SU-DHL-6 (cell line): ENCODE measurements around the gene PAQR4.

ENCODE experiments used
- H2AFZ ChIP-seq: fragments of 200-600 bp; sonication (generic); 2 replicates; pipeline ENCODE4 v1.6.1; 2014; ENCODE audit warnings: low read depth, mild to moderate bottlenecking, moderate library complexity, mixed read lengths, antibody characterized with exemption, low read length; ENCODE audit not compliant: severe bottlenecking
- H3F3A ChIP-seq: fragments of 200-600 bp; shearing (Covaris generic); 2 replicates; pipeline ENCODE4 v1.6.0; 2016; ENCODE audit warnings: antibody characterized with exemption, mild to moderate bottlenecking; ENCODE audit not compliant: insufficient read depth
- H3K27ac ChIP-seq: fragments of 200-600 bp; sonication (generic); 2 replicates; pipeline ENCODE4 v1.5.1; 2016; ENCODE audit warnings: low read depth, mild to moderate bottlenecking, low read length, moderate library complexity, mixed read lengths
- H3K27me3 ChIP-seq: fragments of 200-600 bp; sonication (generic), shearing (Covaris generic); 2 replicates; pipeline ENCODE4 v1.6.0; 2014; ENCODE audit warnings: mild to moderate bottlenecking, low read length
- H3K36me3 ChIP-seq: fragments of 200-600 bp; sonication (generic); 2 replicates; pipeline ENCODE4 v1.6.1; 2014; ENCODE audit warnings: mild to moderate bottlenecking, low read length, mixed read lengths
- H3K4me2 ChIP-seq: fragments of 300-600, 200-600 bp; shearing (Covaris generic), sonication (generic); 2 replicates; pipeline ENCODE4 v1.6.0; 2014; ENCODE audit warnings: low read length, low read depth, mild to moderate bottlenecking; ENCODE audit not compliant: poor library complexity, severe bottlenecking
- H3K4me3 ChIP-seq: fragments of 200-600 bp; sonication (generic); 2 replicates; pipeline ENCODE4 v1.5.1; 2014; ENCODE audit warnings: antibody characterized with exemption, low read length, mild to moderate bottlenecking, mixed read lengths; ENCODE audit not compliant: insufficient read depth, poor library complexity, severe bottlenecking
- H3K79me2 ChIP-seq: fragments of 200-600 bp; sonication (generic); 2 replicates; pipeline ENCODE4 v1.6.1; 2014; ENCODE audit warnings: mild to moderate bottlenecking, low read length, moderate library complexity; ENCODE audit not compliant: insufficient read depth
- H3K9ac ChIP-seq: fragments of 200-600 bp; sonication (generic); 2 replicates; pipeline ENCODE4 v1.7.0; 2014; ENCODE audit warnings: mild to moderate bottlenecking, low read length
- H3K9me2 ChIP-seq: fragments of 200-600 bp; sonication (generic); replicated peaks from 2 replicates; pipeline ENCODE4 v1.6.1; 2014; ENCODE audit warnings: low read length; ENCODE audit not compliant: insufficient read depth
- H3K9me3 ChIP-seq: fragments of 200-600 bp; sonication (generic); 2 replicates; pipeline ENCODE4 v1.6.1; 2014; ENCODE audit warnings: low read length, mixed read lengths; ENCODE audit not compliant: insufficient read depth
- H4K20me1 ChIP-seq: fragments of 200-600 bp; sonication (generic); 2 replicates; pipeline ENCODE4 v1.6.1; 2014; ENCODE audit warnings: low read depth, mild to moderate bottlenecking, antibody characterized with exemption, low read length, moderate library complexity, mixed read lengths
- EZH2phosphoT487 ChIP-seq: fragments of 200-600 bp; sonication (generic), shearing (Covaris generic); conservative IDR thresholded peaks from 2 replicates; pipeline ENCODE4 v1.6.1; 2018; ENCODE audit warnings: mild to moderate bottlenecking, antibody characterized with exemption, low read length, moderate library complexity, mixed read lengths
- TF ChIP-seq, protein P1 (sequence below): fragments of 200-600 bp; sonication (generic); IDR thresholded peaks from one replicate; pipeline ENCODE4 v1.5.1; 2017; ENCODE audit warnings: antibody characterized with exemption, mild to moderate bottlenecking, low read length, moderate library complexity; ENCODE audit not compliant: insufficient read depth, poor library complexity, severe bottlenecking

Gene PAQR4

DNA sequence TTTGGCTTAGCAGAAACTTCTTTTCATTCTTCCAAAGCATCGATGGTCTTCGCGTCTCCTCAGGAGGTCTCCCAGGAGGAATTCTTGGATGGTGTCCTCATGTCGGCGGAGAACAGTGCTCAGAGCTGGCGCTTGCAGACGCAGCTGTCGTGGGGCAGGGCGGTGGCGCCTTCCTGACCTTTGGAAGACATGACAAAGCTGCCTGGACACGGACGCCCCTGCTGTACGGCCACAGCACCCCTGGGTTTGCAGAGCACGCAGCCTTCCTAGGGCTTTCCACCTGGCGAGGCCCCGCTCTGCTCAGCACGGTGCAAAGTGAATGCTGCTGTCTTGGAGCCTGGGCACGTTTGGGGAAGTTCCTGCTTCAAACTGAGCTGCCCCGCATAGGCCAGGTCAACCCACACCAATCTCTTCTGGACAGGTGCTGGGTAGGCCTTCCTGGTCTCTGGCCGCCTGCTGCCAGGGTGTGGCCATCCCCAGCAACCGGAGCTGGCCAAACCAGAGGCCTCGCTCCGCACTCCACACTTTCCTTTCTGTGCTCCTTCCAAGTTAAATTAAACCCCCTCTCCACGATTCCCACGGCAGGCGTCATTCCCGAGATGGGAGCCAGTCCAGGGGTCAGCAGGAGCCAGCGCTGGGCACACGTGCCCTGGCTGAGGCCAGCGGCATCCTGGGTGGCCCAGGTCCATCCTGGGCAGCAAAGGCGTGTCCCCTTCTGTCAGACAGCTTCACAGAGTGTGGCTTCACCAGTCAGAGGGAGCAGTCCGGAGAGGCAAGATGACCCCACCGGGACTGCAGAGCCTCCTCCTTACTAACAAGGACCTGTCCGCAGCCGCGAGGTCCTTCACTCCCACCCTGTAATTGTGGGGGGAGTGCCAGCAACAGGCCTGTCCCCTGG lies 20.1 kb upstream of the PAQR4 start:
- Histone ChIP-seq H3K4me2 (no peak overlapping the region), H3K9ac (no peak overlapping the region)

DNA sequence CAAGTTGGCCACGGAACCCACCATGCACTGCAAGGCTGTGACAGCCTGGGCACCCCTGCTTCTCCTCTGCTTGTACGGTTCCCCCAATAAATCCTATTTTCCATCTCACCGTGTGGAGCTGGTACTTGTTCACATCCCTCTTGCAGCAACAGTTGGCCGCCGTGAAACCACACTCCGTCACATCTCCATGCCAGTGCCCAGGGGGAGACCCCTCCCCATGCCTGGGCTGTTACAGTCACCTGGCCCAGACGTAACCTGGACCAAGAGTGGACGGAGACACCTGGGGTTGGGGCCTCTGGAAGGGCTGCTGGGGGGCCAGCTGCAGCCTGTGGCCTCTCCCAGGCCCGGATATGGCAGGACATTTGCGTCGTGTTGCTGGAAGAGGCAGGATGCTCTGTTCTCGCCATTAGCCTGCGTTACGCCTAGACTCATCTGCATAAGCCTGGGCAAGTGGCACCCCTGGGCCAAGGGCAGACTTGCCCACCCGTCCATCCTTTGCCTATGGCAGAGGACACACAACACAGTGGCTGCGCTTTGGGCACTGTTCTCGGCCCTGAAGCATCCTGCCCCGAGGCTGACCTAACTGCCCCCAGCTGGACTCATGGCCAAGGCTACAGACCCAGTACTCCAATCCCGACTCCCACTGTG lies 19.3 kb upstream of the PAQR4 start:
- Histone ChIP-seq H3K79me2 (no peaks in the 10 kb centered on the region), H3K9me3 (no peaks in the 10 kb centered on the region), H2AFZ (no peak overlapping the region), H3K36me3 (no peaks in the 10 kb centered on the region), H4K20me1 (no peaks in the 10 kb centered on the region), H3K9me2 (no peaks in the 10 kb centered on the region), H3K4me2 (no peak overlapping the region), H3F3A (peaks cover 10% of the 10 kb centered on the region; the same call in 1 of the 2 replicates), H3K27me3 (no peaks in the 10 kb centered on the region), H3K27ac (no peak overlapping the region), H3K4me3 (no peak overlapping the region), H3K9ac (no peak overlapping the region)
- TF ChIP-seq, protein P1, sequence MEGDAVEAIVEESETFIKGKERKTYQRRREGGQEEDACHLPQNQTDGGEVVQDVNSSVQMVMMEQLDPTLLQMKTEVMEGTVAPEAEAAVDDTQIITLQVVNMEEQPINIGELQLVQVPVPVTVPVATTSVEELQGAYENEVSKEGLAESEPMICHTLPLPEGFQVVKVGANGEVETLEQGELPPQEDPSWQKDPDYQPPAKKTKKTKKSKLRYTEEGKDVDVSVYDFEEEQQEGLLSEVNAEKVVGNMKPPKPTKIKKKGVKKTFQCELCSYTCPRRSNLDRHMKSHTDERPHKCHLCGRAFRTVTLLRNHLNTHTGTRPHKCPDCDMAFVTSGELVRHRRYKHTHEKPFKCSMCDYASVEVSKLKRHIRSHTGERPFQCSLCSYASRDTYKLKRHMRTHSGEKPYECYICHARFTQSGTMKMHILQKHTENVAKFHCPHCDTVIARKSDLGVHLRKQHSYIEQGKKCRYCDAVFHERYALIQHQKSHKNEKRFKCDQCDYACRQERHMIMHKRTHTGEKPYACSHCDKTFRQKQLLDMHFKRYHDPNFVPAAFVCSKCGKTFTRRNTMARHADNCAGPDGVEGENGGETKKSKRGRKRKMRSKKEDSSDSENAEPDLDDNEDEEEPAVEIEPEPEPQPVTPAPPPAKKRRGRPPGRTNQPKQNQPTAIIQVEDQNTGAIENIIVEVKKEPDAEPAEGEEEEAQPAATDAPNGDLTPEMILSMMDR = no peak
- no peak for TF ChIP-seq EZH2phosphoT487

More for the DNA sequence above, 20.1 kb upstream of the PAQR4 start:
- Histone ChIP-seq H3K9me3 (no peaks in the 10 kb centered on the region), H3K27ac (no peak overlapping the region), H3K36me3 (no peaks in the 10 kb centered on the region), H3K4me3 (no peak overlapping the region), H3K79me2 (no peaks in the 10 kb centered on the region), H3K27me3 (no peaks in the 10 kb centered on the region), H3K9me2 (no peaks in the 10 kb centered on the region), H2AFZ (no peak overlapping the region), H3F3A (peaks cover 10% of the 10 kb centered on the region; the same call in 1 of the 2 replicates), H4K20me1 (no peaks in the 10 kb centered on the region)
- TF ChIP-seq, protein P1 = no peak
- TF ChIP-seq EZH2phosphoT487 = no peak

DNA sequence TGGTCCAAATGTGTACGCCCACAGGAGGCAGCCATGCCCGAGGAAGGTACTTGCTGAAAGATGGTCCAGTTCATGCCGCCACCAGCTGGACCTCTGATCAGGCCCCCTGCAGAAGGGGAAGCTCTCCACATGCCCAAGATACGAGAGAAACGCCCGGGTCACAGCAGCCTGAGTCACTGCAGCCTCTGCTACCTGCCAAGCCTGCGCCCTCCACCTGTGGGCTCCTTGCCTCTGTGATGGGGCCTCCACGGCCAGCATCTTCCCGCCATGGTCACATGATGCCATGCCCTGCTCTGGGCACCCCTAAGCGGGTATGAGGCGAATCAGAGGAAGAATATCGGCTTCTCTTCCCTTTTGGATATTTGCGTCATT lies 18.8 kb upstream of the PAQR4 start:
- H2AFZ ChIP-seq = no peak overlapping the region
- no peak overlapping the region for H3K9ac ChIP-seq
- H3K9me3 ChIP-seq = no peaks in the 10 kb centered on the region
- H3K4me3 ChIP-seq = no peak overlapping the region
- H4K20me1 ChIP-seq = no peaks in the 10 kb centered on the region
- TF ChIP-seq, protein P1 = no peak
- no peak for TF ChIP-seq EZH2phosphoT487
- no peak overlapping the region for H3K27ac ChIP-seq
- H3K9me2 ChIP-seq = no peaks in the 10 kb centered on the region
- H3F3A ChIP-seq = peaks cover 10% of the 10 kb centered on the region; the same call in 1 of the 2 replicates
- H3K36me3 ChIP-seq = no peaks in the 10 kb centered on the region
- H3K27me3 ChIP-seq = no peaks in the 10 kb centered on the region
- H3K79me2 ChIP-seq = no peaks in the 10 kb centered on the region
- no peak overlapping the region for H3K4me2 ChIP-seq
